ENCODE measurements around the gene KCNE4.

Gene KCNE4

DNA sequence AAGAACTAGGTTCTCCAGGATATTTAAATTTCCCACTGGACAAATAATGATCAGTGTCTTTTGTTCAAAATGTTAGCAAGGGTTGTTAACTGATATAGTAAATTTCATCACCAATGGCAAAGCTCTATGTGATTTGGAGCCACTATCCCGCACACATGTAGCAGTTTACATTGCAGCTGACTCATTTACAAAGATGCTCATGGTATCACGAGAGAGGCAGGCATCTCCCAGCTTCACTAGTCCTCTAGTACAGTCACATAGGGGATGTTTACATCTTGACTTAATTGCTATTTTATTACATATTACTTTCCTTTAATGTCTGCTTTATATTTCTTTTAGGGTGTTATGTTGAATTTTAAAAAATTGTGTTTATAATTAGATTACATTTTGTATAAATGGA lies 30.7 kb downstream of the KCNE4 start:
- no peak for DNase-seq (ENCODE audit: insufficient read length, low spot score)
- FAIRE-seq: no peak

DNA sequence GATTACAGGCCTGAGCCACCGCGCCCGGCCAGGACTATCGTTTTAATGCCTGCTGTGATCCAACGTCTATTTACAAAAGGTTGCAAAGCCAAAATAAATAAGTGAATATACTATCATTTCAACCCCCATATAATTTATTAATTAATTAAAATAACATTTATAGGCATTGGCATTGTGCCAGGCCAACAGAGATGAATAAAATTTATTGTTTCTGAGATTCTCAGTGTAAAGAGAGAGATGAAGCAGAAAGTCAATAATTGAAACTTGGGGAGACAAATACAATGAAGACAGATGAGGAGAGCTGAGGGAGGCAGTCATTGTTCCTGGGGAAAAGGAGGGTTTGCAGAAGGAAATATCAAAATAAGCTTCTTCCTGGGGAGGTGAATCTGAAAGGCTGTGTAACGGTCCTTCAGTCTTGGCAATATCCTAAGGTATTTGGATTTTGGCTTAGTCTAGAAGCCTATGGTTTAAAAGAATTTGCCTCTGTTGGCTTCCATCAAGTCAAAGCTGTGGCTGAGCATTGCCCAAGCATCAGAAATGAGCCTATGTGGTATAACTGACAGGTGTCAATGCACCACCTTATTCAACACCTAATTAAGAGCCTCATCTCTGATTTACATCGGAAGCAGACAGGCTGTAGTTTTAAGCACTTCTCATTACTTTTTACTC lies 31.5 kb downstream of the KCNE4 start:
- FAIRE-seq (no peak), DNase-seq (ENCODE audit: insufficient read length, low spot score) (no peak)

- FAIRE-seq: no peak
- no peak for DNase-seq (ENCODE audit: insufficient read length, low spot score)
These were observed 32.9 kb downstream of the KCNE4 start for GRCh38 chr2:223084873-223085272.

GRCh38 chr2:223086370-223086981 lies 34.5 kb downstream of the KCNE4 start:
- DNase-seq (ENCODE audit: insufficient read length, low spot score) (no peak), FAIRE-seq (no peak)

DNA sequence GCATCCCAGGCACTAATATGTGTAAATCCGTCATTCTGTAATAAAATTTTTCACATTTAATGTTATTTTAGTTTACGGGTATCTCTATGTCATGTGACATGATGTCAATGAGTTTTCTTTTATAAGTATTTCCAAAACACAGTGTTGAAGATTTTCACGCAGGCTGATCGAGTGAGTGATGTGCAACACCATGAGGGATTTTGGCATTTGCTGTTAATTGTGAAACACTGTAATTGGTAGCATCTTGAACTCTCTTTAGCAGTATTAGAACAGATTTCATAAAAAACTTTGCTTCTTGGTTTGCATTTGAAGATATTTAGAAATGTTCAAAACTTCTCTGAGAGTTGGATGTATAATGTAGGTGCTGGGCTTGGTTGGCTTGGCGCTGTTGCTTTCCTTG lies 35.5 kb downstream of the KCNE4 start:
- FAIRE-seq (no peak), DNase-seq (ENCODE audit: insufficient read length, low spot score) (no peak)

GRCh38 chr2:223088866-223089265 lies 36.9 kb downstream of the KCNE4 start:
- DNase-seq (ENCODE audit: insufficient read length, low spot score): no peak

GRCh38 chr2:223090039-223090438 lies 38.0 kb downstream of the KCNE4 start:
- DNase-seq (ENCODE audit: insufficient read length, low spot score) (no peak), FAIRE-seq (no peak)

More at GRCh38 chr2:223088866-223089265, 36.9 kb downstream of the KCNE4 start:
- FAIRE-seq: no peak

- FAIRE-seq: no peak
- DNase-seq (ENCODE audit: insufficient read length, low spot score): no peak
These were observed 38.7 kb downstream of the KCNE4 start for GRCh38 chr2:223090540-223091235.

DNA sequence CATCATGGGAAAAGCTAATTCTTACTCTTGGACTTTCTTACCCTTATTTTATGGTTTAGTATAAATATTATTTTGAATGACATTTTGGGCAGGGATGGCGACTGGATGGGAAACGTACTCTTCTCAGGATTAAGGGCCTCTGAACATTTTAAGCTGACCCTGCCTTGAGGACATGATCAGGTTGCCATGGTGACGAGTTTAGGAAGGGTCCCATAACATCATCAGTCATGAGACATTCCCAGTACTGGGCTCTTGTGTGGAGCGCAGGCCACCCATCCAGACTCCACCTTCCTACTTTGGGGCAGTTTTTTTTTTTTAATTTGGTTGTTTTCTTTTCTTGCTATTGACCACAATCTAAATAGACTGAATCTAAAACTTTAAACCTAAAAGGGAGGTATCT lies 40.7 kb downstream of the KCNE4 start:
- FAIRE-seq (no peak), DNase-seq (ENCODE audit: insufficient read length, low spot score) (no peak)

- DNase-seq (ENCODE audit: insufficient read length, low spot score): no peak
These were observed 41.6 kb downstream of the KCNE4 start for GRCh38 chr2:223093436-223094241.

DNA sequence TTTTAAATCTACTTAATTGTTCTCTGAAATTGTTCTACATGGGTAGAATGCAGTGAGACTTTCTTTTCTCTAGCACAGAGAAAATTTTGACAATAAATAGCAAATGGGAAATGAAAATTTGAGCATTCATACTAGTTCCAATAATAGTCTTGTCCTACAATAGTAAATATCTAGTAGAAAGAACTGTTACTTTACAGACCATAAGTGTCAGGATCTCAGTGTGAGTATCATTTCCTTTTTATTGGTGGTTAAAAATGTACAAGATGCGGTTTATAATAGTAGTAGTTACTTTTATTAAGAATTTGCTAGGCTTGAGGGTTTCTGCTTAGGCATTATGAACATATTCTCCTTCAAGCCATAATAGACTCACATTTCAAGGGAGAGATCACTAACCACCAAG lies 43.2 kb downstream of the KCNE4 start:
- no peak for FAIRE-seq
- DNase-seq (ENCODE audit: insufficient read length, low spot score): no peak

More at GRCh38 chr2:223093436-223094241, 41.6 kb downstream of the KCNE4 start:
- no peak for FAIRE-seq

DNA sequence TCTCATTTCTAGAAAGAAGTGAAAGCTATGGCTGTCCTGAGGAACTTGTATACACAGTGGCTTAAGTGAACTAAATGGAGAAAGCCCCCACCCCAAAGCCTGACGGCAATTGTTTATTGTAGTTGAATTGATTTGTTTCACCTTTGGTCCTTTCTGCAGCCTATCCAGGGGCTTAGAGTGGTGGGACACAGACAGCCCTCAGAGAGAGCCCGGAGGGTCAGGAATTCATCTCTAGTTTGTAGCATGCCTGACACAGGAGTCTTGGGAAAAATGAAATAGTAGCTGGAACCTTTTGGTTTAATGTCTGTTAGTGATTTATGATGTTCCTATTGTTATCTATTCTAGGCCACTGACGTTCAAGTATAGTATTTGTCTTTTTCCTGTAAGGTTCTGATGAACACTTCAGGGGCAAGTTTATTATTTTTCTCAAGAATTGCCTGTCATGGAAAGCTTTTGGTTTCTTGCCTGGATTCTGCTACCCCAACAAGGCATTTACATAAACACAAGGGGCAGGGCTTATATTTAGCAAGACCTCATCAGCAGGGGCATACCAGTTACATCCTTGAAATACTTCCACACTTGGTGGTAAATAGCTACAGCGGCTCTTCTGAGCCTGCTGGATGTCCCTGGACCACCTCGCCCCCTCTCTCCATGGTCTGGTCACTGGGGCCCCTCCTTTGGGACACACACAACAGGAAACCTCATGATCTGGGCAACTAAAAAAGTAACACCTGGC lies 44.4 kb downstream of the KCNE4 start:
- DNase-seq (ENCODE audit: insufficient read length, low spot score): no peak
- no peak for FAIRE-seq

DNA sequence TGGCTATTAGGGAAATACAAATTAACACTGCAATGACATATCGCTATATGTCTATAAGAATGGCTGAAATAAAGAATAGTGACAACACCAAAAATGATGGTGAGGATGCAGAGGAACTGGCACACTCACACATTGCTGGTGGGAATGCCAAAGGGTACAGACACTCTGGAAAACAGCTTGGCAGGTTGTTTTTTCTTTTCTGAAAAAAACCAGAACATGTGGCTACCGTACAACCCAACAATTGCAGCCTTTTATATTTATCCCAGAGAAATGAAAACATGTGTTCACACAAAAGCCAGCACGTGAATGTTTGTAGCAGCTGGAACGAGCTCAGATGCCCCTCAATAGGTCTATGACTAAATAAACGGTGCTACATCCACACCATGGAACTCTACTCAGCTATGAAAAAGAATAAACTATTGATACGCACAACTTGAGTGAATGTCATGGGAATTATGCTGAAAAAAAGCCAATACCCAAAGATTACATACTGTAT lies 45.9 kb downstream of the KCNE4 start:
- FAIRE-seq: no peak

GRCh38 chr2:223099561-223099960 lies 47.6 kb downstream of the KCNE4 start:
- FAIRE-seq (no peak), DNase-seq (ENCODE audit: insufficient read length, low spot score) (no peak)

More for the DNA sequence above, 45.9 kb downstream of the KCNE4 start:
- no peak for DNase-seq (ENCODE audit: insufficient read length, low spot score)

DNA sequence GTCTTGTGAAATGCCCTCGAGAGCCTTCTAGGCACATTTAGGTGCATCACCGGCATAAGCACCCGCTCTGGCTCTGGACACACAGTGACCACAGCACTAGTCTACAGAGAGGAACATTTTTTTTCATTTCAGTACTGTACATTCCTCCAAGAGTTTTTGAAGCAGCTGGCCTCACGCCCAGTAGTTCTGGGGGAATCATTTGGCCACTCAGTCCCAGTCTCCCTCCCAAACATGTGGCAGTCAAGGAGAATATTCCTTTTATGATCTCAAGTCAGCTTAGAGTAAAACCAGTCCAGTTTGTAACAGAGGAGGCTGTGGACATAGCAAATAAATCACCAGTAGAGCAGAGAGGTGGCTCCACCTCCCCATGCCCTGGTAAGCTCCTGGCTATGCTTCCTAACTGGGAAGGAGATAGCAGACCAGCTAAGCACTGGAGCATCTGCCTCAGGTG lies 48.1 kb downstream of the KCNE4 start:
- no peak for FAIRE-seq
- DNase-seq (ENCODE audit: insufficient read length, low spot score): no peak

DNA sequence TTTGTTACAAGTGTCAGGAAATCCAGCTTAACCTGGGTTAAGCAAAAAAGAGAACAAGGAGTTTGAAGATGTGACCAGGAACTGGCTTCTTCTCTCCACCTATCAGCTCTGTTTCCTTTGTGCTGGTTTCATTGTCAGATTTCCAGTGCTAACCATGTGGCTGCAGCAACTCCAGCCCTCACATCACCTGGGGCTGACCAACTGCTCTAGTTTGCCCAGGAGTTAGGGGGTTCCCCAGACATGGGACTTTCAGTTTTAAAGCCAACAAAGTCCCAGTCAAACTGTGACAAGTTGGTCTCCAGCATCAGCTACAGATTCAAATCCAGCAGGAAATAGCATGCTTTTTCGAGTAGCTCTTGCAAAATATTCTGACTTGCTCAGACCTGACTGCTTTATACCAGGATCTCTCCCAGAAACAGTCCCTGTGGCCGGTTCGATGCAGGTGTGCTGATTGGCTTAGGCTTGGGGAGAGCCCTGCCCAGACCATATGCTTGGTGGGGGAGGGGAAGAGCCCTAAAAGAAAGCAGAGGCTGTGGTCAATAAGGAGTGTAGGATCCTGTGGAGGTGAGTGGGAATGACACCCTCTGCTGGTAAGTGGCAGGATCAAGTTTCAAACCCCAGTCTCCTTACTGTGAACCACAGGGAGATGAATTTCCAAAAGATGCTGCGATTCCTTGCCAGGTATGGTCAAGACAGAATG lies 49.5 kb downstream of the KCNE4 start:
- peak; percentile 36 for DNase-seq (ENCODE audit: insufficient read length, low spot score)
- no peak for FAIRE-seq

GRCh38 chr2:223102040-223102400 lies 50.0 kb downstream of the KCNE4 start:
- no peak for FAIRE-seq
- no peak for DNase-seq (ENCODE audit: insufficient read length, low spot score)

DNA sequence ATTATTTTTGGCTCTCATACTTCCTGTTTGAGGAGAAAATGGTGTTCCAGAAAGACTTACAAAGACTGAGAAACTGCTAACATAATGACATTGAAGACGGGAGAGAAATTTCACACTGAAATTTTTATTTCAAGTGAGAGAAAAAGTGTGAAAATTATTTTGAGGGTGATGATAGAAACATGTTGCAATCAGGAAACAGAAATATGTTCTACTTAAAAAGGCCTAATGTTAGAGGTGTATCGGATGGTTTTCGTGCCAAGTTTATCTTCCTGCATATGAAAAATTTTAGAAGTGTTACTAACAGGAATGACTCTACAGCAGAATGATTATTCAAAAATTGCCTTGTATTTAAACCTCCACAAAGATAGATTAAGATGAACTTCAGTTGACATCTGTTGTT lies 50.5 kb downstream of the KCNE4 start:
- FAIRE-seq (no peak), DNase-seq (ENCODE audit: insufficient read length, low spot score) (no peak)

DNA sequence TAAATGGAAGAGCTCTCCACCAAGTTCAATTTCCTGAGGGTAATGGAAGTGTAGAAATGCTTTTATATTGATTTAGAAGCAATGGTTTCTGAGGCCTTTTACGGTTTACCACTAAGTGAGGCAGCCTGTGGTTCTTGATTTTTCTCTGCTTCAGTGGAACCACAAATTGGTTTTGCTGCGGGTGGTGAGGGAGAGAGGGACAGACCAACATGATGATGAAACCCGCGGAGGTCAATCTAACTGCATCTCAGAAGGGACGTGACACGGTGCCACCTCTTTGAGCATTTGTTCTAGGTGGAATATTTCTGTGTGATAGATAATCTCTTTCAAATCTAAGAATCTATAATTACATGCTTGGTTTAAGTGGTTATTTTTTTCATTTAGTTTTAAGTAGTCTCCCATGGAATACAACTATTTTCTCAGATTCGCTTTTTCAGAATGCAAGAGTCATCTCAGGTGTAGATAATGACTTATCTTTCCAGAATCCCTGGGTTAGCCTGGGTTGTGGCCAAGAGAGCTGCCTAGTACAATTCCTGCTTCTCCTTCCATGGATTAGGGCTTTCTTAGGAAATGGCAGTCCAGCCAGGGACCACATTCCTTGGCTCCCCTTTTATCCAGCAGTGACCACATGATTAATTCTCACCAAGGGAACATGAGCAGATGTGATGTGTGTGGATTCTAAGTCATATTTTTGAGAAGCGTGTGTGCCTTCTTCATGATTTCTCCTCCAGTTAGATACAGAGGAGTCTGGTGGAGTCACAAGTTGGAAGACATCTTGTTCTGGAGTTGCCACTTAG lies 52.5 kb downstream of the KCNE4 start:
- DNase-seq (ENCODE audit: insufficient read length, low spot score) (no peak), FAIRE-seq (no peak)
